ENCODE results near the gene CD4. TPM values are rescaled to one million over a fixed set of nuclear protein-coding genes. Genes with fewer than 3 reads are reported as not detected.
A peak's percentile ranks its signal among the peaks of the same experiment; 100 is the strongest.

The CD4 gene
- total and polyA plus RNA-seq, 2 donors (not counting 1 experiment from before 2014, with no cell fraction given), result 27.2 to 152 TPM

GRCh38 chr12:6750506-6750905, 38.8 kb upstream of the CD4 start:
- H3K4me2 ChIP-seq (ENCODE audit: extremely low read depth, insufficient read depth, low read length), result no peak overlapping the region
- H3K4me1 ChIP-seq (ENCODE audit: control insufficient read depth, extremely low read depth, insufficient read depth, low read length), result peaks cover 13% of the 10 kb centered on the region
- no peaks in the 10 kb centered on the region for H3K27me3 ChIP-seq (ENCODE audit: control insufficient read depth, insufficient read depth, low read length)
- H3K36me3 ChIP-seq (ENCODE audit: control insufficient read depth, insufficient read depth, low read length), result peaks cover 33% of the 10 kb centered on the region
- no peaks in the 10 kb centered on the region for H4K20me1 ChIP-seq (ENCODE audit: control insufficient read depth, extremely low read depth, insufficient read depth, low read length)
- no peak overlapping the region for H3K4me3 ChIP-seq (replicated peaks in 1 of 4; ENCODE audit: control extremely low read depth in 1 of 4, insufficient read depth in 1 of 4, low read depth in 3 of 4, low read length in 4 of 4)
- no peaks in the 10 kb centered on the region for H3K9me3 ChIP-seq (ENCODE audit: control insufficient read depth, insufficient read depth, low read depth, low read length)
- H3K27ac ChIP-seq (ENCODE audit: insufficient read depth, low read length), result no peak overlapping the region
- peaks cover 26% of the 10 kb centered on the region for H3K79me2 ChIP-seq (ENCODE audit: control insufficient read depth, insufficient read depth, low read length)
- TF ChIP-seq EZH2 (IDR thresholded peaks at IDR 0.05; ENCODE audit: low read length, missing control alignments) (no peak), CTCF (conservative IDR thresholded peaks at IDR 0.05 in 1 of 2, IDR thresholded peaks at IDR 0.05 in 1 of 2; ENCODE audit: low read depth in 1 of 2, low read length in 2 of 2) (no peak)
- no peak overlapping the region for H3K9ac ChIP-seq (ENCODE audit: insufficient read depth, low read length)
- no peak for DNase-seq (ENCODE audit: low read depth in 2 of 2)
- H2AFZ ChIP-seq (ENCODE audit: low read length), result no peak overlapping the region

GRCh38 chr12:6751767-6752166, 37.6 kb upstream of the CD4 start:
- Histone ChIP-seq H3K36me3 (ENCODE audit: control insufficient read depth, insufficient read depth, low read length) (peaks cover 30% of the 10 kb centered on the region), H3K4me2 (ENCODE audit: extremely low read depth, insufficient read depth, low read length) (peak overlapping the region; percentile 96), H2AFZ (ENCODE audit: low read length) (no peak overlapping the region), H3K9ac (ENCODE audit: insufficient read depth, low read length) (peak overlapping the region; percentile 32), H3K27ac (ENCODE audit: insufficient read depth, low read length) (peak overlapping the region; percentile 99), H4K20me1 (ENCODE audit: control insufficient read depth, extremely low read depth, insufficient read depth, low read length) (no peaks in the 10 kb centered on the region), H3K79me2 (ENCODE audit: control insufficient read depth, insufficient read depth, low read length) (peaks cover 26% of the 10 kb centered on the region), H3K4me1 (ENCODE audit: control insufficient read depth, extremely low read depth, insufficient read depth, low read length) (peaks cover 13% of the 10 kb centered on the region), H3K9me3 (ENCODE audit: control insufficient read depth, insufficient read depth, low read depth, low read length) (no peaks in the 10 kb centered on the region), H3K4me3 (replicated peaks in 1 of 4; ENCODE audit: control extremely low read depth in 1 of 4, insufficient read depth in 1 of 4, low read depth in 3 of 4, low read length in 4 of 4) (peak overlapping the region; percentile 60 to 95 (median 85)), H3K27me3 (ENCODE audit: control insufficient read depth, insufficient read depth, low read length) (no peaks in the 10 kb centered on the region)
- DNase-seq (ENCODE audit: low read depth in 2 of 2), result no peak
- no peak for TF ChIP-seq CTCF (conservative IDR thresholded peaks at IDR 0.05 in 1 of 2, IDR thresholded peaks at IDR 0.05 in 1 of 2; ENCODE audit: low read depth in 1 of 2, low read length in 2 of 2)
- no peak for TF ChIP-seq EZH2 (IDR thresholded peaks at IDR 0.05; ENCODE audit: low read length, missing control alignments)

GRCh38 chr12:6752167-6752920, 37.0 kb upstream of the CD4 start:
- H3K36me3 ChIP-seq (ENCODE audit: control insufficient read depth, insufficient read depth, low read length), result peaks cover 29% of the 10 kb centered on the region
- H3K4me3 ChIP-seq (replicated peaks in 1 of 4; ENCODE audit: control extremely low read depth in 1 of 4, insufficient read depth in 1 of 4, low read depth in 3 of 4, low read length in 4 of 4), result peak overlapping the region; percentile 60 to 95 (median 85)
- no peaks in the 10 kb centered on the region for H3K9me3 ChIP-seq (ENCODE audit: control insufficient read depth, insufficient read depth, low read depth, low read length)
- TF ChIP-seq EZH2 (IDR thresholded peaks at IDR 0.05; ENCODE audit: low read length, missing control alignments), result no peak
- TF ChIP-seq CTCF (conservative IDR thresholded peaks at IDR 0.05 in 1 of 2, IDR thresholded peaks at IDR 0.05 in 1 of 2; ENCODE audit: low read depth in 1 of 2, low read length in 2 of 2), result peak; percentile 38 to 65
- peak; percentile 60 to 61 for DNase-seq (ENCODE audit: low read depth in 2 of 2)
- no peak overlapping the region for H2AFZ ChIP-seq (ENCODE audit: low read length)
- no peaks in the 10 kb centered on the region for H4K20me1 ChIP-seq (ENCODE audit: control insufficient read depth, extremely low read depth, insufficient read depth, low read length)
- H3K27me3 ChIP-seq (ENCODE audit: control insufficient read depth, insufficient read depth, low read length), result no peaks in the 10 kb centered on the region
- H3K4me1 ChIP-seq (ENCODE audit: control insufficient read depth, extremely low read depth, insufficient read depth, low read length), result peaks cover 13% of the 10 kb centered on the region
- H3K27ac ChIP-seq (ENCODE audit: insufficient read depth, low read length), result peak overlapping the region; percentile 99
- peak overlapping the region; percentile 95 for H3K9ac ChIP-seq (ENCODE audit: insufficient read depth, low read length)
- H3K79me2 ChIP-seq (ENCODE audit: control insufficient read depth, insufficient read depth, low read length), result peaks cover 26% of the 10 kb centered on the region
- peak overlapping the region; percentile 96 for H3K4me2 ChIP-seq (ENCODE audit: extremely low read depth, insufficient read depth, low read length)

All from fibroblast of lung (primary cell).